Stomach (tissue), 4 donors: Measurements from ENCODE around the gene PNMA6A.

Experiments
- POLR2A ChIP-seq, 4 donors: fragments of 450-650 bp; IDR thresholded peaks; one replicate each; pipeline ENCODE4 v1.6.1; 2016; ENCODE audit warnings: antibody characterized with exemption in 4 of 4, control low read depth in 2 of 4, mild to moderate bottlenecking in 1 of 4, moderate library complexity in 1 of 4
- POLR2AphosphoS5 ChIP-seq, 3 donors: sonication (generic); formaldehyde crosslinking; IDR thresholded peaks; one replicate each; pipeline ENCODE4 v1.6.1; 2016; ENCODE audit warnings: antibody characterized with exemption in 3 of 3
- TF ChIP-seq, protein P1 (sequence below), 7 experiments: fragments of 450-650 bp in 4 of 7; fragments of 200-600 bp in 3 of 7; sonication (generic) in 3 of 7; IDR thresholded peaks; one replicate each; pipeline ENCODE4 v1.5.1; 2016 to 2019; ENCODE audit warnings: antibody characterized with exemption in 7 of 7, control low read depth in 2 of 7, mild to moderate bottlenecking in 1 of 7

DNA sequence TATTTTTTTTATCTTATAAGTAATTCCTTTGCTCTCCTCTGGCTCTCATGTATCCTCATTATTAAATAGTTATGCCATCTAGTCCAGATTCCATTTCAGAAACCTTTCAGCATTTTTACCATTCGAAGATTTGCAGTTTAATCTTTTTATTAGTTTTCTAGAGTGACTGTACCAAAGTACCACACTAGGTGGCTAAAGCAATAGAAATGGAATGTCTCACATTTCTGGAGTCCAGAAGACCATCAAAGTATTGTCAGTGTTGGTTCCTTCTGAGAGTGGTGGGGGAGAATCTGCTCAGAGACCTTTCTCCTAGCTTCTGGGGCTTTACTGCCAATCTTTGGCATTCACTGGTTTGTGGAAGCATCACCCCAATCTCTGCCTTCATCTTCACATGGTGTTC lies 19.7 kb upstream of the PNMA6A start:
- TF ChIP-seq POLR2A (IDR thresholded peaks at IDR 0.05) (no peak), POLR2AphosphoS5 (IDR thresholded peaks at IDR 0.05) (no peak)
- TF ChIP-seq, protein P1, sequence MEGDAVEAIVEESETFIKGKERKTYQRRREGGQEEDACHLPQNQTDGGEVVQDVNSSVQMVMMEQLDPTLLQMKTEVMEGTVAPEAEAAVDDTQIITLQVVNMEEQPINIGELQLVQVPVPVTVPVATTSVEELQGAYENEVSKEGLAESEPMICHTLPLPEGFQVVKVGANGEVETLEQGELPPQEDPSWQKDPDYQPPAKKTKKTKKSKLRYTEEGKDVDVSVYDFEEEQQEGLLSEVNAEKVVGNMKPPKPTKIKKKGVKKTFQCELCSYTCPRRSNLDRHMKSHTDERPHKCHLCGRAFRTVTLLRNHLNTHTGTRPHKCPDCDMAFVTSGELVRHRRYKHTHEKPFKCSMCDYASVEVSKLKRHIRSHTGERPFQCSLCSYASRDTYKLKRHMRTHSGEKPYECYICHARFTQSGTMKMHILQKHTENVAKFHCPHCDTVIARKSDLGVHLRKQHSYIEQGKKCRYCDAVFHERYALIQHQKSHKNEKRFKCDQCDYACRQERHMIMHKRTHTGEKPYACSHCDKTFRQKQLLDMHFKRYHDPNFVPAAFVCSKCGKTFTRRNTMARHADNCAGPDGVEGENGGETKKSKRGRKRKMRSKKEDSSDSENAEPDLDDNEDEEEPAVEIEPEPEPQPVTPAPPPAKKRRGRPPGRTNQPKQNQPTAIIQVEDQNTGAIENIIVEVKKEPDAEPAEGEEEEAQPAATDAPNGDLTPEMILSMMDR (IDR thresholded peaks at IDR 0.05): no peak
